Astrocyte (in vitro differentiated cells and primary cell): ENCODE data around the gene LRIG1. TPM values are rescaled to one million over a fixed set of nuclear protein-coding genes. Genes with fewer than 3 reads are reported as not detected.

Source experiments
- DNase-seq: peaks from one replicate; pipeline ENCODE4 v3.0.0-alpha.2; 2010; ENCODE audit warnings: low read depth
- FAIRE-seq: peaks from 2 replicates; lab custom pipeline; 2011; peaks lifted over from hg19 to GRCh38; lab: Jason Lieb, UNC
- H2AFZ ChIP-seq: 2 replicates; pipeline ENCODE4 v1.6.0; 2012; ENCODE audit warnings: low read depth, low read length, inconsistent platforms
- H3K27ac ChIP-seq: 2 replicates; pipeline ENCODE4 v1.5.1; 2011; ENCODE audit warnings: low read depth, low read length, inconsistent platforms
- H3K27me3 ChIP-seq: 2 replicates; pipeline ENCODE4 v1.6.0; 2011; ENCODE audit warnings: low read length, inconsistent platforms; ENCODE audit not compliant: insufficient read depth
- H3K36me3 ChIP-seq: 2 replicates; pipeline ENCODE4 v1.5.1; 2011; ENCODE audit warnings: low read length, inconsistent platforms; ENCODE audit not compliant: insufficient read depth
- H3K4me1 ChIP-seq: 2 replicates; pipeline ENCODE4 v1.5.1; 2011; ENCODE audit warnings: low read length, inconsistent platforms; ENCODE audit not compliant: insufficient read depth
- H3K4me2 ChIP-seq: 2 replicates; pipeline ENCODE4 v1.6.0; 2012; ENCODE audit warnings: low read length, inconsistent platforms
- H3K4me3 ChIP-seq: 2 replicates; pipeline ENCODE4 v1.5.1; 2011; ENCODE audit warnings: low read depth, mild to moderate bottlenecking, low read length, inconsistent platforms; ENCODE audit not compliant: insufficient read depth
- H3K79me2 ChIP-seq: 2 replicates; pipeline ENCODE4 v1.6.0; 2012; ENCODE audit warnings: mild to moderate bottlenecking, low read length, inconsistent platforms; ENCODE audit not compliant: insufficient read depth
- H3K9ac ChIP-seq: 2 replicates; pipeline ENCODE4 v1.6.0; 2012; ENCODE audit warnings: mild to moderate bottlenecking, low read length, inconsistent platforms
- H3K9me3 ChIP-seq: 2 replicates; pipeline ENCODE4 v1.5.1; 2012; ENCODE audit warnings: low read depth, mild to moderate bottlenecking, low read length, inconsistent platforms; ENCODE audit not compliant: insufficient read depth
- H4K20me1 ChIP-seq: 2 replicates; pipeline ENCODE4 v1.6.0; 2012; ENCODE audit warnings: low read length, inconsistent platforms; ENCODE audit not compliant: insufficient read depth
- H3K27ac Mint-ChIP-seq: one replicate; pipeline ENCODE4 v1.8.0; 2021; ENCODE audit warnings: mild to moderate bottlenecking, mixed read lengths; ENCODE audit not compliant: unreplicated experiment
- H3K27me3 Mint-ChIP-seq: one replicate; pipeline ENCODE4 v1.8.0; 2021; ENCODE audit warnings: low read depth, mixed read lengths; ENCODE audit not compliant: unreplicated experiment
- H3K36me3 Mint-ChIP-seq: one replicate; pipeline ENCODE4 v1.8.0; 2021; ENCODE audit warnings: low read depth, mixed read lengths; ENCODE audit not compliant: unreplicated experiment
- H3K4me1 Mint-ChIP-seq: one replicate; pipeline ENCODE4 v1.8.0; 2021; ENCODE audit warnings: low read depth, mixed read lengths; ENCODE audit not compliant: unreplicated experiment
- H3K4me3 Mint-ChIP-seq: one replicate; pipeline ENCODE4 v1.8.0; 2021; ENCODE audit warnings: mild to moderate bottlenecking, moderate library complexity, mixed read lengths; ENCODE audit not compliant: unreplicated experiment
- H3K9me3 Mint-ChIP-seq: one replicate; pipeline ENCODE4 v1.8.0; 2021; ENCODE audit warnings: mild to moderate bottlenecking, mixed read lengths; ENCODE audit not compliant: unreplicated experiment
- EZH2 ChIP-seq: IDR thresholded peaks from 2 replicates; pipeline ENCODE4 v1.6.1; 2012; ENCODE audit warnings: mild to moderate bottlenecking, low read length, inconsistent platforms; ENCODE audit not compliant: insufficient read depth
- total RNA-seq: library from RNA; stranded (reverse); gene quantifications from 2 replicates; pipeline ENCODE4 v1.2.1, GENCODE V29; 2021
- TF ChIP-seq, protein P1 (sequence below): IDR thresholded peaks from 2 replicates; pipeline ENCODE4 v1.5.1; 2011; ENCODE audit warnings: low read depth, mild to moderate bottlenecking, inconsistent platforms, low read length, moderate library complexity; ENCODE audit not compliant: insufficient read depth

The LRIG1 gene
- total RNA-seq, 1 donor from 2014 or later, result 39.7 TPM

DNA sequence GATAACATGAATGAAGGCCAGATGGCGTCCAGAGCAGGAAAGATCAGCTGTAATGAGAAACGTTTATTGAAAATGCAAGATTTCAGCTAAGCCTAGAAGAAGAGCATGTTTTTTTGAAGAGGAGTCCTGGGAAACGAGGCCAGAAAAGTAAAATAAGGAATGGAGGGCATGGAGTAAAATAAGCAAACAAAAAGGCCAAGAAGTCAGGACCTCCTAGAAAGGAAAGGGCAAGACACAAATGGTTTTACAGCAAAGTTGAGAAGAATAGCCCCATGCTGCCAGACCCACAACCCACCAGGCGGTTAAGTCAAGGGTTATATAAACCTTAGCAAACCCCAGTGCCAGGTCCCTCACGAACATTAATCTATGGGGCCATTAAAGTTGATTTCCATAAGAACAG lies 30.5 kb downstream of the LRIG1 start:
- no peak overlapping the region for H2AFZ ChIP-seq
- H3K9me3 ChIP-seq, result no peaks in the 10 kb centered on the region
- no peak for FAIRE-seq
- Mint-ChIP-seq H3K4me1 (peaks cover 61% of the 10 kb centered on the region), H3K36me3 (peaks cover 2% of the 10 kb centered on the region), H3K9me3 (no peaks in the 10 kb centered on the region), H3K4me3 (peak overlapping the region; percentile 3), H3K27ac (peak overlapping the region; percentile 28), H3K27me3 (no peaks in the 10 kb centered on the region)
- H3K4me3 ChIP-seq, result no peak overlapping the region
- no peak for TF ChIP-seq EZH2
- TF ChIP-seq, protein P1, sequence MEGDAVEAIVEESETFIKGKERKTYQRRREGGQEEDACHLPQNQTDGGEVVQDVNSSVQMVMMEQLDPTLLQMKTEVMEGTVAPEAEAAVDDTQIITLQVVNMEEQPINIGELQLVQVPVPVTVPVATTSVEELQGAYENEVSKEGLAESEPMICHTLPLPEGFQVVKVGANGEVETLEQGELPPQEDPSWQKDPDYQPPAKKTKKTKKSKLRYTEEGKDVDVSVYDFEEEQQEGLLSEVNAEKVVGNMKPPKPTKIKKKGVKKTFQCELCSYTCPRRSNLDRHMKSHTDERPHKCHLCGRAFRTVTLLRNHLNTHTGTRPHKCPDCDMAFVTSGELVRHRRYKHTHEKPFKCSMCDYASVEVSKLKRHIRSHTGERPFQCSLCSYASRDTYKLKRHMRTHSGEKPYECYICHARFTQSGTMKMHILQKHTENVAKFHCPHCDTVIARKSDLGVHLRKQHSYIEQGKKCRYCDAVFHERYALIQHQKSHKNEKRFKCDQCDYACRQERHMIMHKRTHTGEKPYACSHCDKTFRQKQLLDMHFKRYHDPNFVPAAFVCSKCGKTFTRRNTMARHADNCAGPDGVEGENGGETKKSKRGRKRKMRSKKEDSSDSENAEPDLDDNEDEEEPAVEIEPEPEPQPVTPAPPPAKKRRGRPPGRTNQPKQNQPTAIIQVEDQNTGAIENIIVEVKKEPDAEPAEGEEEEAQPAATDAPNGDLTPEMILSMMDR, result no peak
- H3K4me2 ChIP-seq, result no peak overlapping the region
- peaks cover 46% of the 10 kb centered on the region for H3K79me2 ChIP-seq
- DNase-seq, result no peak
- H3K36me3 ChIP-seq, result no peaks in the 10 kb centered on the region
- peaks cover 60% of the 10 kb centered on the region for H3K4me1 ChIP-seq
- H3K9ac ChIP-seq, result no peak overlapping the region
- H3K27ac ChIP-seq, result no peak overlapping the region
- no peaks in the 10 kb centered on the region for H4K20me1 ChIP-seq
- H3K27me3 ChIP-seq, result no peaks in the 10 kb centered on the region

DNA sequence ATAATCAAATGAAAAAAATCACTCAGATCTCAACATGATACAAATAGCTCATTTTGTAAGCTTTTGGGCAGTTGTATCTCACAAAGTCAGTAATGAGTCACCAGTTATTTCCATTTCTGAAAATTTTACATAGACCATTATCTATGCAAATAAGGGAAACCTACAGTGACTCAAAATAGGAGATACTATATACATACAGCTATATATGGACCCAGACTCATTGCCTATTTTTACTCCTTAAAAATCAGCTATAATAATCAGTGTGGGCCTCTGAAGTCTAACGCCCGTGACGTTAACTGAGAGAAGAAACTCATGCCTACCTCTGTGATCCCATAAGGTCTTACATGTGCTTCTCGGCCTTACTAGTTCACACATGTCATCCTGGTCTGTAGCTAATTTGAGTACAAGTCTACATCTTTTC lies 31.6 kb downstream of the LRIG1 start:
- Mint-ChIP-seq H3K4me1 (peaks cover 63% of the 10 kb centered on the region), H3K27ac (peak overlapping the region; percentile 90), H3K9me3 (no peaks in the 10 kb centered on the region), H3K27me3 (no peaks in the 10 kb centered on the region), H3K36me3 (peaks cover 2% of the 10 kb centered on the region), H3K4me3 (no peak overlapping the region)
- DNase-seq (peak; percentile 56), FAIRE-seq (peak; percentile 62)
- Histone ChIP-seq H3K9me3 (no peaks in the 10 kb centered on the region), H3K36me3 (no peaks in the 10 kb centered on the region), H3K4me3 (no peak overlapping the region), H3K79me2 (peaks cover 46% of the 10 kb centered on the region), H3K27ac (peak overlapping the region; percentile 66), H3K4me2 (peak overlapping the region; percentile 67), H2AFZ (no peak overlapping the region), H3K4me1 (peaks cover 55% of the 10 kb centered on the region), H3K27me3 (no peaks in the 10 kb centered on the region), H3K9ac (peak overlapping the region; percentile 47), H4K20me1 (no peaks in the 10 kb centered on the region)
- TF ChIP-seq, protein P1, result no peak
- TF ChIP-seq EZH2, result no peak

DNA sequence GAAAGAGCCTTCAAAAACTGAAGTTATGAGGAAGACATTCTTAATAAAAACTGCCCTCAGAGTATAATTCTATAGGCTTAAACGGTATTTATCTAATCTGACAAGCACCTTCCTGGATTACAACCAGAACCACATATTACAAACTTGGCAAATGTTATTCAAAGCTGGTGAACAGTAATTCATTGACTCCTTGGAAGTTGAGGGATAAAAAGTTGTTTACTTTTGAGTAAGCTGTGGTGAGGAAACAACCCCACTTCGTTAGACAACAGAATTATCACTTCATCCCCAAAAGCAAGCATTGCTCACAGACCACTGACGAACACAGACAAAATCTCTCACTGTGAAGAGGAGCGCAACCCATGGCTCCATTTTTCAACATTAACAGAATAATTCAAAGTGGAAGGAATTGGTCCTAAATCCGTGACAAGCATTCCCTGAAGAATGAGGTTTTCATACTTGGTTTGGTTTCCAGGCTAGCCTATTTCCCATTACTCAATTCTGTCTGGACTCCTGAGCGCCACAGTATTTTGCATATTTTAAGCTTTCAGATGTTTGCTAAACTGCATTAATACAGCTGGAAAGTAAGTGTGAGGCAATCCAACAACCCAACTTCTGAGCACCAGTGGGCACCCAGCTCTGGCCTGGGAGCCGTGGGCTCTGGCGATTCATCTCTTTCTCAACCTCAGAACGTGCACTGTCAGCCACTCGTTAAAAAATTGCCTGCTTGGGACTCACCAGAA lies 32.7 kb downstream of the LRIG1 start:
- peaks cover 62% of the 10 kb centered on the region for H3K4me1 Mint-ChIP-seq
- Histone ChIP-seq H2AFZ (no peak overlapping the region), H3K9ac (peak overlapping the region; percentile 47), H3K27me3 (no peaks in the 10 kb centered on the region), H3K4me2 (peak overlapping the region; percentile 67), H3K36me3 (no peaks in the 10 kb centered on the region), H3K9me3 (no peaks in the 10 kb centered on the region), H3K4me1 (peaks cover 53% of the 10 kb centered on the region), H3K27ac (peak overlapping the region; percentile 66), H4K20me1 (no peaks in the 10 kb centered on the region), H3K79me2 (peaks cover 52% of the 10 kb centered on the region), H3K4me3 (peak overlapping the region; percentile 3)
- peak; percentile 89 for DNase-seq
- TF ChIP-seq, protein P1, result no peak
- no peak for TF ChIP-seq EZH2
- H3K27ac Mint-ChIP-seq, result peak overlapping the region; percentile 90
- no peaks in the 10 kb centered on the region for H3K9me3 Mint-ChIP-seq
- no peaks in the 10 kb centered on the region for H3K27me3 Mint-ChIP-seq
- peak; percentile 26 for FAIRE-seq
- H3K36me3 Mint-ChIP-seq, result peaks cover 2% of the 10 kb centered on the region
- no peak overlapping the region for H3K4me3 Mint-ChIP-seq
